Measurements from ENCODE around the gene LRRFIP1.
"Not testable (repeated sequence)": the region's sequence is repeated elsewhere in the genome, so short reads cannot be mapped to it uniquely, and the experiment has no call there.

LRRFIP1 gene

DNA sequence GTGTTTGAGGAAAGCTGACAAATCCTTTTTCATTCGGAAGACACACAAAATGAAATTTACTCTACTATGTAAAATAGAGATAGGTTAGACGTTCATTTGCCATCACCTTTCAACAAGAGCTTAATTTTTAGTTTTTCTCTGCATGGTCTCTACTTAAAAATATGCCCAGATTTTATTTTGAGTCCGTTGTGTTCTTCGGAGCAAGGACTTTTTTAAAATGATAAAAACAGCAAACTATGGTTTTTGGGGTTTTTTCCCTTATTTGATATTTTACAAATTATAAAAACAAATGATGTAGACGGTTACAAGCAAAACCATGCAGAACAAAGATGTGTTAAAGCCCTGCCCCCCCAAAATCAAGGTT, 117.8 kb downstream of the LRRFIP1 start:
- DNase-seq (ENCODE audit: low spot score), result no peak
- Histone ChIP-seq H3K9me3 (ENCODE audit: severe bottlenecking) (no peaks in the 10 kb centered on the region), H3K4me3 (ENCODE audit: severe bottlenecking) (no peak overlapping the region), H3K36me3 (ENCODE audit: low read depth) (peaks cover 60% of the 10 kb centered on the region), H3K4me1 (ENCODE audit: insufficient read depth, poor library complexity, severe bottlenecking) (peaks cover 7% of the 10 kb centered on the region), H3K27ac (ENCODE audit: poor library complexity, severe bottlenecking) (no peak overlapping the region), H3K27me3 (ENCODE audit: insufficient read depth, poor library complexity, severe bottlenecking) (no peaks in the 10 kb centered on the region)
- TF ChIP-seq, protein P1, sequence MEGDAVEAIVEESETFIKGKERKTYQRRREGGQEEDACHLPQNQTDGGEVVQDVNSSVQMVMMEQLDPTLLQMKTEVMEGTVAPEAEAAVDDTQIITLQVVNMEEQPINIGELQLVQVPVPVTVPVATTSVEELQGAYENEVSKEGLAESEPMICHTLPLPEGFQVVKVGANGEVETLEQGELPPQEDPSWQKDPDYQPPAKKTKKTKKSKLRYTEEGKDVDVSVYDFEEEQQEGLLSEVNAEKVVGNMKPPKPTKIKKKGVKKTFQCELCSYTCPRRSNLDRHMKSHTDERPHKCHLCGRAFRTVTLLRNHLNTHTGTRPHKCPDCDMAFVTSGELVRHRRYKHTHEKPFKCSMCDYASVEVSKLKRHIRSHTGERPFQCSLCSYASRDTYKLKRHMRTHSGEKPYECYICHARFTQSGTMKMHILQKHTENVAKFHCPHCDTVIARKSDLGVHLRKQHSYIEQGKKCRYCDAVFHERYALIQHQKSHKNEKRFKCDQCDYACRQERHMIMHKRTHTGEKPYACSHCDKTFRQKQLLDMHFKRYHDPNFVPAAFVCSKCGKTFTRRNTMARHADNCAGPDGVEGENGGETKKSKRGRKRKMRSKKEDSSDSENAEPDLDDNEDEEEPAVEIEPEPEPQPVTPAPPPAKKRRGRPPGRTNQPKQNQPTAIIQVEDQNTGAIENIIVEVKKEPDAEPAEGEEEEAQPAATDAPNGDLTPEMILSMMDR (IDR thresholded peaks at IDR 0.05; ENCODE audit: poor library complexity, severe bottlenecking), result peak; percentile 78
- ATAC-seq (ENCODE audit: low read depth), result no peak

DNA sequence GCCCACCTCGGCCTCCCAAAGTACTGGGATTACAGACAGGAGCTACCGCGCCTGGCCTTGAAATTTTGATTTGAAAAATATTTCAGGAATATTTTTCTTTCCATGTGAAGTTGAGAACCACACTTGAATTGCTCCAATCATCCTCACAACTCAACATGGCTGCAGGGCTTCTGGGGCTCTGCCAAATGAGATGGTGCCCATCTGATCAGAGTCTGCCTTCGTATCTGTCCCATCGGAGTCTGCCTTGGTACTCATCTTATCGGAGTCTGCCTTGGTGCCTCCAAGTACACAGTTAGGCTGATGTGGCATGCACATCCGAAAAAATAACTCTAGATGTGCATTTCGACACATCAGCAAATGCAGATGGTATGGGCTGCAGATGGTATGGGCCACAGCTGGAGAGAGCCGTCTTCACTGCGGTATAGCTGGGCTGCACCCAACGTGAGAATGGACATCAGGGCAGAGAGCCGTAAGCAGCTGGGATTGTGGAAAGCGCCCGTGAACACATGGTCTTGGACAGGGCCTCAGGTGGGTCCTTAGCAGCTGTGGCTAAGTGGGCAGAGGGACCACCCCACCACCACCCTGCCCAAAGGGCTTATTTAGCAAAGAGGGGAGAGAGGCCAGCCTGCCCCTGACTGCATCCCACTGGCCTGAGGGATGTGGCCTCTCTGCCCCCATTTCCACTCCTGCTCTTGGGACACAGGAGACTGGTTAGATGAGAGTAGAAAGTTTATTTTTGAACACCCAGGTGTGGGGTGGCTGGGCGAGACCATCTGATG, 119.1 kb downstream of the LRRFIP1 start:
- no peak for DNase-seq (ENCODE audit: low spot score)
- H3K4me3 ChIP-seq (ENCODE audit: severe bottlenecking), result no peak overlapping the region
- H3K36me3 ChIP-seq (ENCODE audit: low read depth), result peaks cover 68% of the 10 kb centered on the region
- no peak for ATAC-seq (ENCODE audit: low read depth)
- H3K4me1 ChIP-seq (ENCODE audit: insufficient read depth, poor library complexity, severe bottlenecking), result peaks cover 7% of the 10 kb centered on the region
- TF ChIP-seq, protein P1 (IDR thresholded peaks at IDR 0.05; ENCODE audit: poor library complexity, severe bottlenecking), result no peak
- H3K27me3 ChIP-seq (ENCODE audit: insufficient read depth, poor library complexity, severe bottlenecking), result no peaks in the 10 kb centered on the region
- H3K9me3 ChIP-seq (ENCODE audit: severe bottlenecking), result no peaks in the 10 kb centered on the region
- H3K27ac ChIP-seq (ENCODE audit: poor library complexity, severe bottlenecking), result no peak overlapping the region

DNA sequence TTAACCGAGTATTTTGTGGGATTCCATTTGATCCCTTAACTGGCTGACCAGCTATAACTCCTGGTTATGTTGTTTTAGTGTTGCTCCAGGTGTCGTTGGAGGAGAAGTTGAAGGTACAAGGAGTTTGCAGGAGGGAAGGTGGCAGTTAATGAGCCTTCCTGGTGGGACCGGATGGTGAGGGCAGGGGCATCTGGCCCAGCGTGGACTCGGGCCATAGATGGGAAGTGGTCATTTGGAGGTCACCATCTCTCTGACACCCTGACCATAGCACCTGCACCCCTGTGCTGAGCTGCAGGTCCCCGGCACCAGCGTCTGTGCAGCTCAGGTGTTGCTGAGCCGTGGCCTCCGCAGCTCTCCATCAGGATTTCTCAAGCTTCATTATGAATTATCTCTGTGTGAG, 119.8 kb downstream of the LRRFIP1 start:
- peaks cover 75% of the 10 kb centered on the region for H3K36me3 ChIP-seq (ENCODE audit: low read depth)
- H3K4me1 ChIP-seq (ENCODE audit: insufficient read depth, poor library complexity, severe bottlenecking), result peaks cover 7% of the 10 kb centered on the region
- ATAC-seq (ENCODE audit: low read depth) (no peak), DNase-seq (ENCODE audit: low spot score) (no peak)
- no peaks in the 10 kb centered on the region for H3K27me3 ChIP-seq (ENCODE audit: insufficient read depth, poor library complexity, severe bottlenecking)
- no peak overlapping the region for H3K27ac ChIP-seq (ENCODE audit: poor library complexity, severe bottlenecking)
- no peak overlapping the region for H3K4me3 ChIP-seq (ENCODE audit: severe bottlenecking)
- H3K9me3 ChIP-seq (ENCODE audit: severe bottlenecking), result no peaks in the 10 kb centered on the region
- TF ChIP-seq, protein P1 (IDR thresholded peaks at IDR 0.05; ENCODE audit: poor library complexity, severe bottlenecking), result no peak

DNA sequence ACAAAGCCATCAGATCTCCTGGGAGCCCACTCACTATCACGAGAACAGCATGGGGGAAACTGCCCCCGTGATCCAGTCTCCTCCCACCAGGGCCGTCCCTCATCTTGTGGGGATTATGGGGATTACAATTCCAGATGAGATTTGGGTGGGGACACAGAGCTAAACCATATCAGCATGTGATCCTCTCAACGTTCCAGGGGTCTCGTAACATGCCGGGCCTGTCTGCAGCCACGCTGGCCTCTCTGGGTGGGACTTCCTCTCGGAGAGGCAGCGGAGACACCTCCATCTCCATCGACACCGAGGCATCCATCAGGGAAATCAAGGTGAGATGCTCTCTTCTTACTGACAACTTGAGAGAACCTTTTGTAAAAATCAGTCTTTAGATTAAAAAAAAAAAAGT, 121.6 kb downstream of the LRRFIP1 start:
- Histone ChIP-seq H3K4me3 (ENCODE audit: severe bottlenecking) (no peak overlapping the region), H3K27ac (ENCODE audit: poor library complexity, severe bottlenecking) (no peak overlapping the region), H3K4me1 (ENCODE audit: insufficient read depth, poor library complexity, severe bottlenecking) (no peaks in the 10 kb centered on the region), H3K36me3 (ENCODE audit: low read depth) (peaks cover 90% of the 10 kb centered on the region), H3K27me3 (ENCODE audit: insufficient read depth, poor library complexity, severe bottlenecking) (no peaks in the 10 kb centered on the region), H3K9me3 (ENCODE audit: severe bottlenecking) (no peaks in the 10 kb centered on the region)
- ATAC-seq (ENCODE audit: low read depth), result no peak
- DNase-seq (ENCODE audit: low spot score), result no peak
- TF ChIP-seq, protein P1 (IDR thresholded peaks at IDR 0.05; ENCODE audit: poor library complexity, severe bottlenecking), result no peak

DNA sequence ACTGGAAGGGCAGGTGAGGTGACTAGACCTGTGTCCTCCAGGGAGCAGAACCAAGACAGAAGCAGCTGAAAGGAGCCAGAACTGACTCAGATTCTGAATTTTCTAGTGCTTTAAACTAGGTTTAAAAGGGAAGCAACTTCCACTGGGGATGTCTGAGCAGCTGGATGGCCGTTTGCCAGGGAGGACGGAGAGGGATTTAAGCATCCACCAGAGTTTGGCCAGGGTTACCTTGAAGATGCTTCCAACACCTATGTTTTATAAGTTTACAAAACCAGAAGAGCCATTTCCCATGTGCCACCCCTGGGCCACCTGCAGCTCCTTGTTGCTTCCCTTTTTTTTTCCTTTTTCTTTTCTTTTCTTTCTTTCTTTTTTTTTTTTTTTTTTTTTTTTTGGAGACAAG, 122.6 kb downstream of the LRRFIP1 start:
- H3K9me3 ChIP-seq (ENCODE audit: severe bottlenecking), result no peaks in the 10 kb centered on the region
- no peak for ATAC-seq (ENCODE audit: low read depth)
- H3K4me3 ChIP-seq (ENCODE audit: severe bottlenecking), result no peak overlapping the region
- H3K27me3 ChIP-seq (ENCODE audit: insufficient read depth, poor library complexity, severe bottlenecking), result no peaks in the 10 kb centered on the region
- no peaks in the 10 kb centered on the region for H3K4me1 ChIP-seq (ENCODE audit: insufficient read depth, poor library complexity, severe bottlenecking)
- no peak overlapping the region for H3K27ac ChIP-seq (ENCODE audit: poor library complexity, severe bottlenecking)
- TF ChIP-seq, protein P1 (IDR thresholded peaks at IDR 0.05; ENCODE audit: poor library complexity, severe bottlenecking), result no peak
- peaks cover 92% of the 10 kb centered on the region for H3K36me3 ChIP-seq (ENCODE audit: low read depth)
- no peak for DNase-seq (ENCODE audit: low spot score)

DNA sequence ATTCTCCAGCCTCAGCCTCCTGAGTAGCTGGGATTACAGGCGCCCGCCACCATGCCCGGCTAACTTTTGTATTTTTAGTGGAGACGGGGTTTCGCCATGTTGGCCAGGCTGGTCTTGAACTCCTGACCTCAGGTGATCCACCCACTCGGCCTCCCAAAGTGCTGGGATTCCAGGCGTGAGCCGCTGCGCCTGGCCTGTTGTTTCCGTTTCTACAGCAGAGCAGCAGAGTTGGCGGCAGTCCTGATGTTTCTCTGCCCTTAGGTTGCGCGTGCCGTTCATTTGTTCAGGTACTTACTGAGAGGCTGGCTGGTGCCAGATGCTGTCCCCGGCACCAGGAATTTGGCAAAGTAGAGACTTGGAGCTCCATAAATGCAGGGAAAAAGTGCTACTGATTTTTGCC, 123.1 kb downstream of the LRRFIP1 start:
- H3K9me3 ChIP-seq (ENCODE audit: severe bottlenecking); H3K4me3 ChIP-seq (ENCODE audit: severe bottlenecking); H3K27ac ChIP-seq (ENCODE audit: poor library complexity, severe bottlenecking); H3K27me3 ChIP-seq (ENCODE audit: insufficient read depth, poor library complexity, severe bottlenecking); DNase-seq (ENCODE audit: low spot score); H3K4me1 ChIP-seq (ENCODE audit: insufficient read depth, poor library complexity, severe bottlenecking); ATAC-seq (ENCODE audit: low read depth): not testable (repeated sequence)
- peaks cover 93% of the 10 kb centered on the region for H3K36me3 ChIP-seq (ENCODE audit: low read depth)
